K562 (cell line): ENCODE data around the gene SIGLEC5. TPM values are rescaled to one million over a fixed set of nuclear protein-coding genes. Genes with fewer than 3 reads are reported as not detected.

Experiments
- E2F4 ChIP-seq: sonication (generic); formaldehyde crosslinking; IDR thresholded peaks from 2 replicates; pipeline ENCODE4 v1.8.0; 2022; ENCODE audit warnings: mild to moderate bottlenecking, low read depth, missing genetic modification reagents
- ETS1 ChIP-seq: conservative IDR thresholded peaks from 2 replicates; pipeline ENCODE4 v1.6.1; 2011; ENCODE audit warnings: low read depth, mild to moderate bottlenecking, low read length; ENCODE audit not compliant: control insufficient read depth
- KAT7 ChIP-seq: sonication (generic); formaldehyde crosslinking; IDR thresholded peaks from 2 replicates; pipeline ENCODE4 v1.8.0; 2022; ENCODE audit warnings: missing genetic modification reagents, mild to moderate bottlenecking, borderline replicate concordance
- KDM5B ChIP-seq: fragments of 200-600 bp; sonication (generic); IDR thresholded peaks from 2 replicates; pipeline ENCODE4 v1.6.1; 2012; ENCODE audit warnings: low read depth, mild to moderate bottlenecking, moderate library complexity, low read length, control low read depth, inconsistent platforms; ENCODE audit not compliant: insufficient replicate concordance
- POLR2B ChIP-seq: fragments of 450-650 bp; IDR thresholded peaks from 2 replicates; pipeline ENCODE4 v1.6.1; 2018; ENCODE audit warnings: low read depth; ENCODE audit not compliant: partially characterized antibody
- SNRNP70 ChIP-seq: fragments of 200-400 bp; formaldehyde crosslinking; optimal IDR thresholded peaks from 2 replicates; pipeline ENCODE3; 2017; ENCODE audit warnings: low read depth, low read length
- SREBF1 ChIP-seq: fragments of 150-350 bp; IDR thresholded peaks from 2 replicates; pipeline ENCODE4 v1.6.1; 2014; ENCODE audit warnings: antibody characterized with exemption, low read depth, low read length, borderline replicate concordance
- TBP ChIP-seq: optimal IDR thresholded peaks from 2 replicates; pipeline ENCODE3; 2011; ENCODE audit warnings: low read depth, low read length, improper control_type of control experiment
- polyA plus RNA-seq, 8 experiments: library from polyadenylated mRNA; depleted of rRNA in 4 of 8; stranded (reverse) in 5 of 8; unstranded in 3 of 8; fragments of >200 nt; fragmentation: Nextera tagmentation in 2 of 8; fragmentation: Illumina TruSeq in 1 of 8; extraction: Ambion mirVana in 2 of 8; extraction: Trizol in 1 of 8; gene quantifications; 2 replicates each; pipeline versions ENCODE4 v1.2.1 to v1.2.3, GENCODE V29; 2011 to 2014; ENCODE audit warnings: inconsistent platforms in 1 of 8, missing spikeins in 1 of 8
- total RNA-seq, 7 experiments: library from RNA; depleted of rRNA in 6 of 7; stranded (reverse); fragments of >200 nt in 6 of 7; fragmentation: Illumina TruSeq in 2 of 7; extraction: Trizol in 2 of 7; gene quantifications; 2 replicates each; pipeline versions ENCODE4 v1.2.1 to v1.2.3, GENCODE V29; 2011 to 2021; ENCODE audit warnings: low replicate concordance in 1 of 7
- TF ChIP-seq, protein P1 (sequence below): fragments of 150-350 bp; IDR thresholded peaks from 2 replicates; pipeline ENCODE4 v1.6.1; 2014; ENCODE audit warnings: low read depth, mild to moderate bottlenecking, low read length, borderline replicate concordance

Gene SIGLEC5
- total and polyA plus RNA-seq, 9 of the 15 experiments (the other 6 are each of a cell fraction or from before 2014, with no cell fraction given), result 0.14 TPM; not detected in 8

DNA sequence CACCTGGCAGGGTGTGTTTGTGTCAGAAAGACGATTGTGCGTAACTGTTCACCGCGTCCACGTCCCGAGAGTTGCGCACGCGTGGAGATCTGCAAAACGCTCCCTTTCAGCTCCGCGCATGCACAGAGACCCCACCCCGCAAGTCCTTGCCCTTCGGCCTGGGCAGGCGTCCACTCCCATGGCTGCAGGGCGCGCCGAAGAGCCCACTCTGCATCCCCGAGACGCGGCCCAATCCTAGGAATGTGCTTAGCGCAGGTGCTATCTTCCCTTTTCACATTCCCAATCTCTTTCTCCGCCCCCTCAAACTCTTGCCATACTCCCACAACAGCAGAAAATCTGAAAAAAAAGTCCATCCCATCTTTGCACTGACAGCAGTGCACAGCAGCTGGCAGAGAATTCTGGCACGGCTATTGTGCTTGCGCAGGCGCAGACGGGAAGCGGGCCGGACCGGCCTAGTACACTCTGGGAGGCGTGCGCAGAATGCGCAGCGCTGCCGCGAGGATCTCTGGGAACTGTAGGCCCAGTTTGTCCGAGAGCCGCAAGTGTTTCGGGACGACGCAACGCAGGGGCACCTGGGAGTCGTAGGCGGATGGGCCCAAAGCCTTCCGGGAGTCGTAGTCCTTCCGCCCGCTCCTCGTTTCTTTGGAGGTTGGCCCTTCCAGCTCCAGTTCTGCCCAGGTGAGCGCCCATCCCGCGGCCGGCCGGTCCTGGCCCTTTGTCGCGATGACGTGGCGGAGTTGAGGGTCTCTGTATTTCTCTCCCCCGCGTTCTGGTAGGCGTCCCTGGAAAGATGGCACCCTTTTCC lies 36.0 kb downstream of the SIGLEC5 start (continued):
- TF ChIP-seq E2F4 (CRISPR knock-in tag) (no peak), SNRNP70 (no peak), ETS1 (peak; percentile 100), KDM5B (no peak), KAT7 (no peak), TBP (peak; percentile 42), POLR2B (peak; percentile 73), SREBF1 (no peak)
- TF ChIP-seq, protein P1, sequence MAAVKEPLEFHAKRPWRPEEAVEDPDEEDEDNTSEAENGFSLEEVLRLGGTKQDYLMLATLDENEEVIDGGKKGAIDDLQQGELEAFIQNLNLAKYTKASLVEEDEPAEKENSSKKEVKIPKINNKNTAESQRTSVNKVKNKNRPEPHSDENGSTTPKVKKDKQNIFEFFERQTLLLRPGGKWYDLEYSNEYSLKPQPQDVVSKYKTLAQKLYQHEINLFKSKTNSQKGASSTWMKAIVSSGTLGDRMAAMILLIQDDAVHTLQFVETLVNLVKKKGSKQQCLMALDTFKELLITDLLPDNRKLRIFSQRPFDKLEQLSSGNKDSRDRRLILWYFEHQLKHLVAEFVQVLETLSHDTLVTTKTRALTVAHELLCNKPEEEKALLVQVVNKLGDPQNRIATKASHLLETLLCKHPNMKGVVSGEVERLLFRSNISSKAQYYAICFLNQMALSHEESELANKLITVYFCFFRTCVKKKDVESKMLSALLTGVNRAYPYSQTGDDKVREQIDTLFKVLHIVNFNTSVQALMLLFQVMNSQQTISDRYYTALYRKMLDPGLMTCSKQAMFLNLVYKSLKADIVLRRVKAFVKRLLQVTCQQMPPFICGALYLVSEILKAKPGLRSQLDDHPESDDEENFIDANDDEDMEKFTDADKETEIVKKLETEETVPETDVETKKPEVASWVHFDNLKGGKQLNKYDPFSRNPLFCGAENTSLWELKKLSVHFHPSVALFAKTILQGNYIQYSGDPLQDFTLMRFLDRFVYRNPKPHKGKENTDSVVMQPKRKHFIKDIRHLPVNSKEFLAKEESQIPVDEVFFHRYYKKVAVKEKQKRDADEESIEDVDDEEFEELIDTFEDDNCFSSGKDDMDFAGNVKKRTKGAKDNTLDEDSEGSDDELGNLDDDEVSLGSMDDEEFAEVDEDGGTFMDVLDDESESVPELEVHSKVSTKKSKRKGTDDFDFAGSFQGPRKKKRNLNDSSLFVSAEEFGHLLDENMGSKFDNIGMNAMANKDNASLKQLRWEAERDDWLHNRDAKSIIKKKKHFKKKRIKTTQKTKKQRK, result no peak
- TF ChIP-seq, all 486 proteins: peak for 97
